OCI-LY3 (cell line): ENCODE measurements around the gene PPP2R5A.

Experiments
- CTCF ChIP-seq: fragments of 200-600, 300-600 bp; sonication (generic); IDR thresholded peaks from 2 replicates; pipeline ENCODE4 v1.5.1; 2014; ENCODE audit warnings: antibody characterized with exemption, low read length, low read depth
- EZH2phosphoT487 ChIP-seq: fragments of 200-600 bp; shearing (Covaris generic); IDR thresholded peaks from 2 replicates; pipeline ENCODE4 v1.6.1; 2018; ENCODE audit warnings: antibody characterized with exemption, mixed run types, low read depth

- TF ChIP-seq CTCF (no peak), EZH2phosphoT487 (no peak)
Observed at GRCh38 chr1:212367474-212368072, 82.4 kb downstream of the PPP2R5A start.
